SK-N-SH treated with all-trans-retinoic acid at 6 μM for 48 hours (cell line): ENCODE data around the gene SLC6A4.

ENCODE experiments used
- ARNTL ChIP-seq: fragments of 450-650 bp; formaldehyde crosslinking; IDR thresholded peaks from 2 replicates; pipeline ENCODE4 v1.5.0; 2020; ENCODE audit warnings: low read depth, mild to moderate bottlenecking, moderate library complexity, borderline replicate concordance
- CREB5 ChIP-seq: fragments of 250-450 bp; sonication (Bioruptor Pico); IDR thresholded peaks from 2 replicates; pipeline ENCODE4 v1.5.1; 2020; ENCODE audit warnings: low read depth, mild to moderate bottlenecking, moderate library complexity
- GLIS3 ChIP-seq: fragments of 250-450 bp; sonication (Bioruptor Pico); IDR thresholded peaks from 2 replicates; pipeline ENCODE4 v1.5.0; 2020; ENCODE audit warnings: mild to moderate bottlenecking, moderate library complexity
- OSR1 ChIP-seq: fragments of 250-450 bp; sonication (Bioruptor Pico); IDR thresholded peaks from 2 replicates; pipeline ENCODE4 v1.8.0; 2022; ENCODE audit warnings: moderate library complexity, mild to moderate bottlenecking, inconsistent platforms
- PPARA ChIP-seq: fragments of 250-450 bp; sonication (Bioruptor Pico); IDR thresholded peaks from 2 replicates; pipeline ENCODE4 v1.5.0; 2020; ENCODE audit warnings: mild to moderate bottlenecking, borderline replicate concordance
- TOX ChIP-seq: fragments of 250-450 bp; sonication (Bioruptor Pico); IDR thresholded peaks from 2 replicates; pipeline ENCODE4 v1.8.0; 2021; ENCODE audit warnings: mild to moderate bottlenecking, moderate library complexity, borderline replicate concordance
- ZC3H10 ChIP-seq: fragments of 250-450 bp; sonication (Bioruptor Pico); IDR thresholded peaks from 2 replicates; pipeline ENCODE4 v1.5.1; 2021; ENCODE audit warnings: mild to moderate bottlenecking, moderate library complexity
- ZFP30 ChIP-seq: fragments of 450-650 bp; formaldehyde crosslinking; IDR thresholded peaks from 2 replicates; pipeline ENCODE4 v1.5.0; 2022; ENCODE audit warnings: mild to moderate bottlenecking, moderate library complexity
- ZNF565 ChIP-seq: fragments of 450-650 bp; formaldehyde crosslinking; conservative IDR thresholded peaks from 2 replicates; pipeline ENCODE4 v1.5.0; 2020; ENCODE audit warnings: low read depth, mild to moderate bottlenecking, moderate library complexity
- TF ChIP-seq, protein P1 (sequence below): fragments of 250-450 bp; sonication (Bioruptor Pico); IDR thresholded peaks from 2 replicates; pipeline ENCODE4 v1.5.1; 2021; ENCODE audit warnings: mild to moderate bottlenecking, moderate library complexity
- TF ChIP-seq, protein P2 (sequence below): fragments of 250-450 bp; sonication (Bioruptor Pico); IDR thresholded peaks from 2 replicates; pipeline ENCODE4 v1.5.0; 2020; ENCODE audit warnings: mild to moderate bottlenecking, moderate library complexity
- TF ChIP-seq, protein P3 (sequence below): fragments of 250-450 bp; sonication (Bioruptor Pico); IDR thresholded peaks from 2 replicates; pipeline ENCODE4 v1.8.0; 2020; ENCODE audit warnings: mild to moderate bottlenecking, moderate library complexity, borderline replicate concordance

GRCh38 chr17:30232824-30233427 lies 2.6 kb downstream of the SLC6A4 start:
- TF ChIP-seq ZNF565 (CRISPR knock-in tag) = no peak
- TF ChIP-seq CREB5 (CRISPR knock-in tag) = no peak
- no peak for TF ChIP-seq ARNTL (CRISPR knock-in tag)
- TF ChIP-seq GLIS3 (CRISPR knock-in tag) = no peak
- TF ChIP-seq, protein P1, sequence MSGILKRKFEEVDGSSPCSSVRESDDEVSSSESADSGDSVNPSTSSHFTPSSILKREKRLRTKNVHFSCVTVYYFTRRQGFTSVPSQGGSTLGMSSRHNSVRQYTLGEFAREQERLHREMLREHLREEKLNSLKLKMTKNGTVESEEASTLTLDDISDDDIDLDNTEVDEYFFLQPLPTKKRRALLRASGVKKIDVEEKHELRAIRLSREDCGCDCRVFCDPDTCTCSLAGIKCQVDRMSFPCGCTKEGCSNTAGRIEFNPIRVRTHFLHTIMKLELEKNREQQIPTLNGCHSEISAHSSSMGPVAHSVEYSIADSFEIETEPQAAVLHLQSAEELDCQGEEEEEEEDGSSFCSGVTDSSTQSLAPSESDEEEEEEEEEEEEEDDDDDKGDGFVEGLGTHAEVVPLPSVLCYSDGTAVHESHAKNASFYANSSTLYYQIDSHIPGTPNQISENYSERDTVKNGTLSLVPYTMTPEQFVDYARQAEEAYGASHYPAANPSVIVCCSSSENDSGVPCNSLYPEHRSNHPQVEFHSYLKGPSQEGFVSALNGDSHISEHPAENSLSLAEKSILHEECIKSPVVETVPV (CRISPR knock-in tag) = no peak
- no peak for TF ChIP-seq PPARA (CRISPR knock-in tag)
- TF ChIP-seq OSR1 (CRISPR knock-in tag) = no peak
- no peak for TF ChIP-seq ZC3H10 (CRISPR knock-in tag)
- TF ChIP-seq, protein P2, sequence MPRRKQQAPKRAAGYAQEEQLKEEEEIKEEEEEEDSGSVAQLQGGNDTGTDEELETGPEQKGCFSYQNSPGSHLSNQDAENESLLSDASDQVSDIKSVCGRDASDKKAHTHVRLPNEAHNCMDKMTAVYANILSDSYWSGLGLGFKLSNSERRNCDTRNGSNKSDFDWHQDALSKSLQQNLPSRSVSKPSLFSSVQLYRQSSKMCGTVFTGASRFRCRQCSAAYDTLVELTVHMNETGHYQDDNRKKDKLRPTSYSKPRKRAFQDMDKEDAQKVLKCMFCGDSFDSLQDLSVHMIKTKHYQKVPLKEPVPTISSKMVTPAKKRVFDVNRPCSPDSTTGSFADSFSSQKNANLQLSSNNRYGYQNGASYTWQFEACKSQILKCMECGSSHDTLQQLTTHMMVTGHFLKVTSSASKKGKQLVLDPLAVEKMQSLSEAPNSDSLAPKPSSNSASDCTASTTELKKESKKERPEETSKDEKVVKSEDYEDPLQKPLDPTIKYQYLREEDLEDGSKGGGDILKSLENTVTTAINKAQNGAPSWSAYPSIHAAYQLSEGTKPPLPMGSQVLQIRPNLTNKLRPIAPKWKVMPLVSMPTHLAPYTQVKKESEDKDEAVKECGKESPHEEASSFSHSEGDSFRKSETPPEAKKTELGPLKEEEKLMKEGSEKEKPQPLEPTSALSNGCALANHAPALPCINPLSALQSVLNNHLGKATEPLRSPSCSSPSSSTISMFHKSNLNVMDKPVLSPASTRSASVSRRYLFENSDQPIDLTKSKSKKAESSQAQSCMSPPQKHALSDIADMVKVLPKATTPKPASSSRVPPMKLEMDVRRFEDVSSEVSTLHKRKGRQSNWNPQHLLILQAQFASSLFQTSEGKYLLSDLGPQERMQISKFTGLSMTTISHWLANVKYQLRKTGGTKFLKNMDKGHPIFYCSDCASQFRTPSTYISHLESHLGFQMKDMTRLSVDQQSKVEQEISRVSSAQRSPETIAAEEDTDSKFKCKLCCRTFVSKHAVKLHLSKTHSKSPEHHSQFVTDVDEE (CRISPR knock-in tag) = no peak
- no peak for TF ChIP-seq TOX (CRISPR knock-in tag)
- TF ChIP-seq, protein P3, sequence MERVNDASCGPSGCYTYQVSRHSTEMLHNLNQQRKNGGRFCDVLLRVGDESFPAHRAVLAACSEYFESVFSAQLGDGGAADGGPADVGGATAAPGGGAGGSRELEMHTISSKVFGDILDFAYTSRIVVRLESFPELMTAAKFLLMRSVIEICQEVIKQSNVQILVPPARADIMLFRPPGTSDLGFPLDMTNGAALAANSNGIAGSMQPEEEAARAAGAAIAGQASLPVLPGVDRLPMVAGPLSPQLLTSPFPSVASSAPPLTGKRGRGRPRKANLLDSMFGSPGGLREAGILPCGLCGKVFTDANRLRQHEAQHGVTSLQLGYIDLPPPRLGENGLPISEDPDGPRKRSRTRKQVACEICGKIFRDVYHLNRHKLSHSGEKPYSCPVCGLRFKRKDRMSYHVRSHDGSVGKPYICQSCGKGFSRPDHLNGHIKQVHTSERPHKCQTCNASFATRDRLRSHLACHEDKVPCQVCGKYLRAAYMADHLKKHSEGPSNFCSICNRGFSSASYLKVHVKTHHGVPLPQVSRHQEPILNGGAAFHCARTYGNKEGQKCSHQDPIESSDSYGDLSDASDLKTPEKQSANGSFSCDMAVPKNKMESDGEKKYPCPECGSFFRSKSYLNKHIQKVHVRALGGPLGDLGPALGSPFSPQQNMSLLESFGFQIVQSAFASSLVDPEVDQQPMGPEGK (CRISPR knock-in tag) = no peak
- TF ChIP-seq ZFP30 = no peak
